Karpas-422 (cell line): ENCODE measurements around the gene RBMS1. TPM values are rescaled to one million over a fixed set of nuclear protein-coding genes. Genes with fewer than 3 reads are reported as not detected.

Source experiments
- DNase-seq: peaks from one replicate; pipeline ENCODE4 v3.0.0-alpha.2; 2015
- H2AFZ ChIP-seq: fragments of 200-600 bp; sonication (generic); 2 replicates; pipeline ENCODE4 v1.6.1; 2014; ENCODE audit warnings: antibody characterized with exemption, low read length, mixed read lengths
- H3K27ac ChIP-seq: fragments of 200-600 bp; sonication (generic); 2 replicates; pipeline ENCODE4 v1.5.1; 2014; ENCODE audit warnings: mild to moderate bottlenecking, low read length, moderate library complexity
- H3K27me3 ChIP-seq: fragments of 200-600 bp; sonication (generic); 2 replicates; pipeline ENCODE4 v1.6.1; 2014; ENCODE audit warnings: low read length, mixed read lengths
- H3K36me3 ChIP-seq: fragments of 200-600 bp; sonication (generic); 2 replicates; pipeline ENCODE4 v1.6.1; 2014; ENCODE audit warnings: low read length, mixed read lengths; ENCODE audit not compliant: insufficient read depth
- H3K4me1 ChIP-seq: fragments of 200-600 bp; sonication (generic); 2 replicates; pipeline ENCODE4 v1.6.1; 2014; ENCODE audit warnings: mild to moderate bottlenecking, low read length, mixed read lengths
- H3K4me2 ChIP-seq: fragments of 200-600 bp; sonication (generic); 2 replicates; pipeline ENCODE4 v1.6.1; 2014; ENCODE audit warnings: low read length, low read depth, mild to moderate bottlenecking; ENCODE audit not compliant: poor library complexity, severe bottlenecking
- H3K4me3 ChIP-seq: fragments of 200-600 bp; sonication (generic); 2 replicates; pipeline ENCODE4 v1.5.1; 2014; ENCODE audit warnings: mild to moderate bottlenecking, antibody characterized with exemption, low read length, mixed read lengths
- H3K79me2 ChIP-seq: fragments of 200-600 bp; sonication (generic); 2 replicates; pipeline ENCODE4 v1.6.1; 2014; ENCODE audit warnings: mild to moderate bottlenecking, low read length, mixed read lengths
- H3K9ac ChIP-seq: fragments of 200-600 bp; sonication (generic); 2 replicates; pipeline ENCODE4 v1.6.0; 2014; ENCODE audit warnings: low read length
- H3K9me2 ChIP-seq: fragments of 200-600 bp; sonication (generic), shearing (Covaris generic); replicated peaks from 2 replicates; pipeline ENCODE4 v1.6.0; 2014; ENCODE audit warnings: mild to moderate bottlenecking, low read length, moderate library complexity; ENCODE audit not compliant: insufficient read depth
- H3K9me3 ChIP-seq: fragments of 300-700, 200-600 bp; sonication (generic); 2 replicates; pipeline ENCODE4 v1.6.1; 2014; ENCODE audit warnings: low read length, mixed read lengths
- H4K20me1 ChIP-seq: fragments of 200-600 bp; sonication (generic); 2 replicates; pipeline ENCODE4 v1.6.1; 2014; ENCODE audit warnings: mild to moderate bottlenecking, antibody characterized with exemption, low read length, low read depth; ENCODE audit not compliant: insufficient read depth
- total RNA-seq: library from RNA; depleted of rRNA; stranded (reverse); fragments of >200 nt; shearing (Covaris generic); gene quantifications from 2 replicates; pipeline ENCODE4 v1.2.3, GENCODE V29; 2014; ENCODE audit warnings: low replicate concordance

RBMS1 gene
- total RNA-seq, 1 experiment from 2014 or later = not detected

- Histone ChIP-seq H3K9ac (no peak overlapping the region), H3K4me3 (no peak overlapping the region), H4K20me1 (no peaks in the 10 kb centered on the region), H3K9me2 (no peaks in the 10 kb centered on the region), H2AFZ (no peak overlapping the region), H3K9me3 (no peaks in the 10 kb centered on the region), H3K27ac (no peak overlapping the region), H3K27me3 (no peaks in the 10 kb centered on the region), H3K4me1 (no peaks in the 10 kb centered on the region), H3K79me2 (no peaks in the 10 kb centered on the region), H3K4me2 (no peak overlapping the region), H3K36me3 (no peaks in the 10 kb centered on the region)
- no peak for DNase-seq
These were observed 139.8 kb downstream of the RBMS1 start for GRCh38 chr2:160353813-160354212.

- Histone ChIP-seq H2AFZ (no peak overlapping the region), H3K9me3 (no peaks in the 10 kb centered on the region), H3K79me2 (no peaks in the 10 kb centered on the region), H3K36me3 (no peaks in the 10 kb centered on the region), H4K20me1 (no peaks in the 10 kb centered on the region), H3K4me2 (no peak overlapping the region), H3K27ac (no peak overlapping the region), H3K4me3 (no peak overlapping the region), H3K9me2 (no peaks in the 10 kb centered on the region), H3K4me1 (no peaks in the 10 kb centered on the region), H3K9ac (no peak overlapping the region), H3K27me3 (no peaks in the 10 kb centered on the region)
- DNase-seq = peak; percentile 52
These were observed 140.4 kb downstream of the RBMS1 start for GRCh38 chr2:160353166-160353565.

- no peaks in the 10 kb centered on the region for H4K20me1 ChIP-seq
- no peaks in the 10 kb centered on the region for H3K27me3 ChIP-seq
- H3K4me3 ChIP-seq = no peak overlapping the region
- H3K79me2 ChIP-seq = no peaks in the 10 kb centered on the region
- no peak for DNase-seq
- H3K9ac ChIP-seq = no peak overlapping the region
- no peaks in the 10 kb centered on the region for H3K36me3 ChIP-seq
- no peak overlapping the region for H3K27ac ChIP-seq
- no peak overlapping the region for H3K4me2 ChIP-seq
- no peak overlapping the region for H2AFZ ChIP-seq
- H3K9me2 ChIP-seq = no peaks in the 10 kb centered on the region
- H3K9me3 ChIP-seq = no peaks in the 10 kb centered on the region
- no peaks in the 10 kb centered on the region for H3K4me1 ChIP-seq
These were observed 141.1 kb downstream of the RBMS1 start for GRCh38 chr2:160352500-160352899.

DNA sequence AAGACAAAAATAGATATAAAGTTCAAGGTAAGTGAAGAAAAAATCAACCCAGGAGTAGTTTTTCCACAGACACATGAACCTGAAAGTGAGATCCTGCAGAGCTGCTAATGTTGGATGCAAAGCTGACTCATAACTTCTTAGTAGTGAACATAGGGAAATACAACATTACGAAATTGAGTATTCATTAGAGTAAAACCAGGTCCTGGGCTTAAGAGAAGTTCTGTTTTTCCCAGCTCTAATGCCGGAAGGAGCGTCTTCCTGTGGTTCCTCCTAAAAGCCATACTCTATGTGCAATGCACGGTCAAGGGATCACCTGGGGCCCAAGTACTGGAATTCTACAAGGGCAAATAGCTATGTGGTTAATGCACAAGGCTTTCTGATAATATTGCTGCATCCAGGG, 141.7 kb downstream of the RBMS1 start:
- Histone ChIP-seq H3K79me2 (no peaks in the 10 kb centered on the region), H3K9ac (no peak overlapping the region)

DNA sequence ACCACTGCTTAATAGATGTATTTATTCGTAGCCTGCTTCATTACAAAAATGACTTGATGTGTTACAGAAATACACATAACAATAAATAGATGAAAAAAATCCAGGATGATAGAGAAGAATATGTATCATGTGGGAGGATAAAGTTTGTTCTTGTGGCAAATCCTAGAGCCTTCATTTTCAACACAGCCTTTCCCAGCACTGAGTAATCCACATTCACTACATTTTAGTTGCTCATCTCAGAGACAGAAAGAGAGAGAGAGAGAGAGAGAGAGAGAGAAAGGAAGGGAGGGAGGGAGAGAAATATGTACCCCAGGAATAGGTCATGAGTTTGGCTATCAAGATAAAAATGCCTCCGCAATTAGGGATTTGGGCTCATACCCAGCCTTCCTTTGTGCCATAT, 144.3 kb downstream of the RBMS1 start:
- Histone ChIP-seq H2AFZ (no peak overlapping the region), H3K79me2 (no peaks in the 10 kb centered on the region), H3K4me2 (no peak overlapping the region), H3K4me1 (no peaks in the 10 kb centered on the region), H3K9me2 (no peaks in the 10 kb centered on the region), H3K9me3 (no peaks in the 10 kb centered on the region), H3K27ac (no peak overlapping the region), H3K9ac (no peak overlapping the region), H4K20me1 (no peaks in the 10 kb centered on the region), H3K36me3 (no peaks in the 10 kb centered on the region), H3K27me3 (no peaks in the 10 kb centered on the region), H3K4me3 (no peak overlapping the region)
- DNase-seq = no peak

More for the DNA sequence above, 141.7 kb downstream of the RBMS1 start:
- Histone ChIP-seq H3K36me3 (no peaks in the 10 kb centered on the region), H3K27ac (no peak overlapping the region), H3K9me2 (no peaks in the 10 kb centered on the region), H4K20me1 (no peaks in the 10 kb centered on the region), H2AFZ (no peak overlapping the region), H3K4me2 (no peak overlapping the region), H3K4me3 (no peak overlapping the region), H3K4me1 (no peaks in the 10 kb centered on the region), H3K9me3 (no peaks in the 10 kb centered on the region), H3K27me3 (no peaks in the 10 kb centered on the region)
- DNase-seq = no peak

DNA sequence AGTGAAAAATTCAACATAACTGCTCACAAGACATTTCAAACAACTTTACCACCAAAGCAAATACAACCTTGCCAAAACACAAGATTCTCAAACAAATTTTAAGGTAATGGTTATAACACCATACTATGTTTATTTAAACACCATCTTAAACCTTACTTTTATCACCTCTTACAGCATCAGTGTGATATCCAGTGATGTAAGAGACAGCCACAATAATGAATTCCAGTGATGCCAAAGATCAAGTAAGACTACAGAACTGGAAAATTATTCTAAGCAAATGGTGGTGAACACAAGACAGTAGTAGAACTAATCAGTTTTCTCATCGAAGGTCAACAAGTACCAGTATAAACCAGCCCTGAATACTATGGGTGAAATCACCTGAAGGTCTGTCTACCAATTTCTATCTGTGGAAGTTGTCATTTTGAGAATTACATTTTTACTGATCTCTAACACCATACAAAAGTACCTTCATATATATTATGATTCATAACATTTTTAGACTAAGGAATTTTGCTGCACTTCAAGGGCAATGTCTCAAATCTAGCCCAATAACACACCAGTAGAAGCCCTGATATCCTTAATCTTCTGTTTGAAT, 146.2 kb downstream of the RBMS1 start:
- H3K9me3 ChIP-seq = no peaks in the 10 kb centered on the region
- no peaks in the 10 kb centered on the region for H3K79me2 ChIP-seq
- H4K20me1 ChIP-seq = no peaks in the 10 kb centered on the region
- no peak overlapping the region for H2AFZ ChIP-seq
- peaks cover 7% of the 10 kb centered on the region; the same call in 1 of the 2 replicates for H3K4me1 ChIP-seq
- H3K27me3 ChIP-seq = no peaks in the 10 kb centered on the region
- no peak overlapping the region for H3K27ac ChIP-seq
- no peak for DNase-seq
- no peaks in the 10 kb centered on the region for H3K36me3 ChIP-seq
- no peak overlapping the region for H3K4me2 ChIP-seq
- no peak overlapping the region for H3K9ac ChIP-seq
- no peaks in the 10 kb centered on the region for H3K9me2 ChIP-seq
- no peak overlapping the region for H3K4me3 ChIP-seq

DNA sequence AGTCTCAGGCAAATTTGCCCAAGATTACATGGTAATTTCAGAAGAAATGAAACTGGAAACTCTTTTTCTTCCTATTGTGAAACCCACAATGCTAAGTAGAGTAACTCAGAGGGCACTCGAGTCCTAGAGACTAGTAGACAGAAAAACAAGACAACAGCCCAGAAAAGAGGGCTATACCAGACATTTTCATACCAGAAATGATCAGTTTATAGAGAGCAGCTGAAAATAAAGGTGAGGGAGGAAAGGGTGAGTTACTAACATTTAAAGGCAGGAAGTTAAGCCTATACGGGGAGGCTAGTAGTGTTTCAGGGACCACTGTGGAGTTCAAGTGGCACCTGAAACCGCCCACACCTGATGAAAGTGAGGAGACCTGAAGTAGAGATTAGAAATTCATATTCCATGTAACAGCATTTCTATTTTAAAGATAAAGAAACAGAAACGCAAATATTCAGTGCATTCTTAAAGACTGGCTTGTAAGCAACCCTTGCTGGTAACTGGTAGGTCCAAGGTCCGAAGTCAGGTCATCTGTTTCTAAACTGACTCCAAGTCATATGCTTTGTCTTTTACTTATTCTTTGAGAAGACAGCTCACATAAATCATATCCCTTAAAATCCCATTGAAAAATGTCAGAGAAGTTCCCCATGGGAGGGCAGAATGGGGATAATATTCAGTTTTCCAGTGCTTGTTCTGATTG, 148.4 kb downstream of the RBMS1 start:
- H3K9me3 ChIP-seq = no peaks in the 10 kb centered on the region
- H3K27ac ChIP-seq = no peak overlapping the region
- H3K4me3 ChIP-seq = no peak overlapping the region
- H3K9ac ChIP-seq = no peak overlapping the region
- no peak overlapping the region for H3K4me2 ChIP-seq
- no peaks in the 10 kb centered on the region for H4K20me1 ChIP-seq
- H3K36me3 ChIP-seq = no peaks in the 10 kb centered on the region
- no peak overlapping the region for H2AFZ ChIP-seq
- no peak for DNase-seq
- peaks cover 7% of the 10 kb centered on the region; the same call in 1 of the 2 replicates for H3K4me1 ChIP-seq
- no peaks in the 10 kb centered on the region for H3K27me3 ChIP-seq
- H3K9me2 ChIP-seq = no peaks in the 10 kb centered on the region
- H3K79me2 ChIP-seq = no peaks in the 10 kb centered on the region

DNA sequence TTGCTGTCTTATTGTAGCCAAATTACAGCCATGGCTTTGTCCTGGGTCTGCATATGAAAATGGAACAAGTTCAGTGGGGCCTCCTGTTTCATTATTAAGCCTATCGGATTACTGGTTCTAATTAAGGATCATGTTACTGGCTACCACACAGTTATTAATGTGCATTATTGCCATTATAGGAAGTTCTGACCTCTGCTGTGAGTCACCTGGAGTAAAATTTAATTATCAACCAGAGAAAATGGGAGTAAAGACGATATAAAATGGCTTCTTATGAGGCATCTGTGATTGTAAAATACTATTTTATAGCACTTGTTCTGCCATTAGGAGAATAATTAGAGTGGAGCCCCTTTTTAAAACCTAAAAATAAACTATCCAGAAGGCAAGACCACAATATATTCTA, 150.2 kb downstream of the RBMS1 start:
- no peaks in the 10 kb centered on the region for H3K9me2 ChIP-seq
- no peak for DNase-seq
- no peaks in the 10 kb centered on the region for H3K36me3 ChIP-seq
- H3K27me3 ChIP-seq = no peaks in the 10 kb centered on the region
- no peak overlapping the region for H3K9ac ChIP-seq
- H3K4me2 ChIP-seq = no peak overlapping the region
- no peaks in the 10 kb centered on the region for H4K20me1 ChIP-seq
- H3K27ac ChIP-seq = no peak overlapping the region
- no peaks in the 10 kb centered on the region for H3K79me2 ChIP-seq
- H3K4me1 ChIP-seq = peaks cover 7% of the 10 kb centered on the region; the same call in 1 of the 2 replicates
- no peak overlapping the region for H3K4me3 ChIP-seq
- no peaks in the 10 kb centered on the region for H3K9me3 ChIP-seq
- H2AFZ ChIP-seq = no peak overlapping the region
